GM20431 (cell line): ENCODE results near the gene SYNDIG1.
"Not testable (repeated sequence)": the region's sequence is repeated elsewhere in the genome, so short reads cannot be mapped to it uniquely, and the experiment has no call there.

Experiments used
- in situ Hi-C: fragments of 300-500 bp; cut with MseI, MboI; formaldehyde crosslinking; loops from one replicate; pipeline ENCODE4 v1.15.0; 2020; ENCODE audit warnings: low sequenced_read_pairs; ENCODE audit not compliant: unreplicated experiment

The SYNDIG1 gene

GRCh38 chr20:24512441-24512840, 43.0 kb downstream of the SYNDIG1 start:
- in situ Hi-C loops = not testable (repeated sequence)

DNA sequence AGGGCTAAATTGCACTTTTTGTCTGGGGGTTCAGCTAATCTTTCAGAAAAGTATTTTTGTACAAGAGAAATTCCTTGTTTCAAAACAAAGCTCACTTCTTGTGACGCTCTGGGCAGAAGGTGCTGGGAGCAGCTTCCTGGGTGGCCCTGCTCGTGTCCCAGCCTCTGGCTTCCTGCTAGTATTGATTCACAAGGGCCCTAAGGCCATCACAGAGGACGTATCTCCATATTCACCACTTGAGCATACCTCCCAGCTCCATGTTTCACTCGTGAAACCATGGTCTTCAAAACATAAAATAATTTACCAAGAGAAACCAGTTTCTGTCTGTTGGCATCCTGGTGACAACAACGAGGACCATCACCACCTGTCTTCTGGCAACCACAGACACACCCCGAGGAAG, 49.1 kb downstream of the SYNDIG1 start:
- in situ Hi-C loops = no loop called here

GRCh38 chr20:24519476-24519875, 50.0 kb downstream of the SYNDIG1 start:
- in situ Hi-C loops = no loop called here

- in situ Hi-C loops = no loop called here
These were observed 51.6 kb downstream of the SYNDIG1 start for GRCh38 chr20:24521032-24521431.

DNA sequence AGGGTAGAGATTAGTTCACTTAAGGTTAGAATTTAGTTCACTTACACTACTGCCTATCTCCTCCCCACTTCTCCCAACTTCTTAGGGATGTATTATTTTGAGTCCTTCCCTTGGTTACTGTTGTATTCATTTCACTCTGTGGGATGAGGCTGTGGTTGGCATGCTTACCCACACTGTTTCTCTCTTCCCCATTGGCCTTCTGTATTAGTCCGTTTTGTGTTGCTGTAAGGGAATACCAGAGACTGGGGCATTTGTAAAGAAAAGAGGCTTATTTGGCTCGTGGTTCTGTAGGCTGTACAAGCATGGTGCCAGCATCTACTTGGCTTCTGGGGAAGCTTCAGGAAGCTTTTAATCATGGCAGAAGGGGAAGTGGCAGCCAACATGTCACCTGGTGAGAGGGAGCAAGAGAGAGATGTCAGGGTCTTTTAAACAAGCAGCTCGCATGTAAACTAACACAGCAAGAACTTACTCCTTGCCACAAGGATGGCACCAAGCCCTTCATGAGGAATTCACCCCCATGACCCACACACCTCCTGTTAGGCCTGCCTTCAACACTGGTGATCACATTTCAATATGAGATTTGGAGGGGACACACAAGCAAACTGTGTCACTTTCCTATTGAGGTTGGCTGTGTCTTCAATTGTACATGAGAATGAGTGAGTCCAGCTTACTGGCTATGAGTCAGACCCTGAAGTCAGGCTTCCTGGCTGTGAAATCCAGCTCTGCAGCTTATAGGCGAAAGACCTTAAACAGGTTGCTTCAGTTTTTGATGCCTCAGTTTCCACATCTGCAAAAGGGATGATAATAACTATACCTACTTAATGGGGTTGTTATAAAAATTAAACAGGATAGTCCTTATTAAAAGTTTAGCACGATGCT, 53.3 kb downstream of the SYNDIG1 start:
- in situ Hi-C loops = no loop called here

- in situ Hi-C loops = no loop called here
These were observed 54.2 kb downstream of the SYNDIG1 start for GRCh38 chr20:24523661-24524060.

GRCh38 chr20:24528583-24529368, 59.3 kb downstream of the SYNDIG1 start:
- in situ Hi-C loops = no loop called here

DNA sequence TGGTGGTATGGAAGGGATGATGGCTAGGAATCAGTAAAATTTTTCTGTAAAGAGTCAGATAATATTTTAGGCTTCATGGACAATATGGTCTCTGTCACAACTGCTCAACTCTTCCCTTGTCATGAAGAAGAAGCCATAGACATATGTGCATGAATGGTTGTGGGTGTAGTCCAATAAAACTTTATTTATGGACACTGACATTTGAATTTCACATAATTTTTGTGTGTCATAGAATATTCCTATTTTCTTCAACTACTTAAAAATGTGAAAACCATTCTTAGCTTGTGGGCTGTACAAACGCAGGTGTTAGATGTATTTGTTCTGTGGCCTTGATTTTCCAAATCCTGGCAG, 59.9 kb downstream of the SYNDIG1 start:
- in situ Hi-C loops = no loop called here

- in situ Hi-C loops = no loop called here
These were observed 60.8 kb downstream of the SYNDIG1 start for GRCh38 chr20:24530131-24530680.

DNA sequence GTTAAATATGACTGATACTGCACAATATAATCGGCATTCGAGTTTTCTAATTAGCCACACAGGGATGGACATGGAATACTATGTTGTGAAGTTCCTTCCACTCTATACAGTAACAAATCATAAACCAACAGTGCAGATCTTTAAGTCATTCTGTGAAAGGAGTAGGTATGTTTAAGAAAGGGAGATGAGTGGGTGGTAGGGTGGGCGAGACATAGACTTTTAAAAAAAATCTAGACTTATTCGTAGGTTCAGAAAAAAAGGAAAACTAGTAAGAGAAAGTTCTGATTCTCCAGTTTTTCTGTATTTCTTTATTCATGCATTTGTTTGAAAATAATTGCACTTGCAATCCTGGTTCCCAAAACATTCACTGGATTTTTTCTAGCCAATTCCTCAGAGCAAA, 61.8 kb downstream of the SYNDIG1 start:
- in situ Hi-C loops = no loop called here

GRCh38 chr20:24531631-24532419, 62.4 kb downstream of the SYNDIG1 start:
- in situ Hi-C loops = no loop called here

DNA sequence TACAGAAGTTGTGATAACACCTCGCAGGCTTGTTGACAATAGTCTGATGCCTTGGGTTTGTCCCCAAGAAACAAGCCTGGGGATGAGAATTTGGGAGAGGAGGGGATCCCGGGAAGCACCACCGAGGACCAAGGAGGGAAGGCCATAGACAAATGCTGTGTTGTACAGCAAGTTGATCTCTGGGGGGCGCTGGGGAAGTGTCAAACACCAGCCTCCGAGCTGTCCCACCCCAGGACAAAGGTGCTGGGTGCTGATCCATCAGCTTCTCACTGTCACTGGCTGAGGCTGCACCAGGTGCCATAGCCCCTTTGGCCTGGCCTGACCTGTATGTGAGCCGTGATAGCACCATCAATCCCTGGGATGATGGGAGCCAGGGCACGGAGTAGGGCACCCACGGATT, 64.0 kb downstream of the SYNDIG1 start:
- in situ Hi-C loops = no loop called here

DNA sequence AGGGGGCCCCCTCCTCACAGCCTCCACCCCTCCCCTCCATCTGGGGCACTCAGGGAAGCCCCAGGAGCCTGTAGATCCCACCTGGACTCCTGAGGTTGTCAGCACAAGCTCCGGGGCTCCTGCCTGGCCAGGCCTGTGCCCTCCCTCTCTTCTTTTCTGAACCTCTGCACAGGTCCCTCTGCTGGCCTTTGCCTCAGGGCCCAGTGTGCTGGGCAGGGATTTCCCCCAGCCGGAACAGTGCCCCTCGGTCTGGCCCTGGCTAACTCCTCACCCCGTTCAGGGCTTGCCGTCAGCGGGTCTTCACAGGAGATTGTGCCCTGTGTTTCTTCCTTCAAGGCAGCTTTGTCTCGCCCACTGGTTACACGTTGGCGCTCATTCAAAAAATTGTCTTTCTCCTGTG, 64.9 kb downstream of the SYNDIG1 start:
- in situ Hi-C loops = no loop called here

DNA sequence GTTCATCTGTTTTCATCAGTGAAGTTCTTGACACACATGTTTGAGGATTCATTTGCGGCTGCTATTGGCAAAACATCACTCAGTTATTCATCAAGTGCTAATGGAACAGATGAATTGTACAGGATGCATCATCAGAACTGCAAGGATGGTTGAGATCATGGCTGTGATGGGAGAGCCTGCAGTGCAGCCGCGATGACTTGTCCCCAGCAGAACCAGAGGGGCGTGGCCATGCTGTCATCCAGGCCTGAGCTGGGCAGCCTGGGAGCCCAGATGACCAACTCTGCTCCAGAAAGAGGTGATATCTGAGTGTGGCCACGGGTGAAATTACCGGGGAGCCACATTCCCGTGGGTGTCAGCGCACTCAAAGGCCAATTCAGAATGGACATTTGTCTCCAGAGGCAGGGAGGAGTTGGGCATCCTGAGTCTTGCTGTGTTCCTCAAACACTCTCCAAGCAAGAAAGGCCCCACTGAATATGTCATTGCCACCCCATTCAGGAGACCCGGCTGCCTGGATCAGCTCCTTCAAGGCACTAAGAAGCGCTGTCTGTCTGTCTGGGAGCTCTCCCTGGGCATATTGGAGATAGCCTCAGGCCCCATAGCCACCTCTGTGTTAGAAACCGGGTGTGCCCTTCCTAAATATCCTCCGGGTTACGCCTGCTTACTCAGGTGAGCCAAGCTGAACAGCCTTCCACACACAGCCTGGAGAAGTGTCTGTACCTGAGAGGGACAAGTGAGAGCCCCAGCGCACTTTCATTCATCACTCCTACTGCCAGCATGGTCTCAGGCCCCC, 66.7 kb downstream of the SYNDIG1 start:
- in situ Hi-C loops = no loop called here

DNA sequence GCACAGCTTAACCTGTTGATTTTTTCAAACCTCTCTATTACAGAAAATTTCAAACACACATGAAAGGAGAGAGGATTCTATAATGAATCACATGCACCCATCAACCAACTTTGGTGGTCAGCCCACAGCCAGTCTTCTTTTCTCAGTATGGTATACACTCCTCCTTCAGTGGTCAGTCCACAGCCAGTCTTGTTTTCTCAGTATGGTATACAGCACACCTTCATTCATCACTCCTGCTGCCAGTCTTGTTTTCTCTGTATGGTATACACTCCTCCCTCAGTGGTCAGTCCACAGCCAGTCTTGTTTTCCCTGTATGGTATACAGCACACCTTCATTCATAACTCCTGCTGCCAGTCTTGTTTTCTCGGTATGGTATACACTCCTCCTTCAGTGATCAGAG, 67.8 kb downstream of the SYNDIG1 start:
- in situ Hi-C loops = no loop called here

DNA sequence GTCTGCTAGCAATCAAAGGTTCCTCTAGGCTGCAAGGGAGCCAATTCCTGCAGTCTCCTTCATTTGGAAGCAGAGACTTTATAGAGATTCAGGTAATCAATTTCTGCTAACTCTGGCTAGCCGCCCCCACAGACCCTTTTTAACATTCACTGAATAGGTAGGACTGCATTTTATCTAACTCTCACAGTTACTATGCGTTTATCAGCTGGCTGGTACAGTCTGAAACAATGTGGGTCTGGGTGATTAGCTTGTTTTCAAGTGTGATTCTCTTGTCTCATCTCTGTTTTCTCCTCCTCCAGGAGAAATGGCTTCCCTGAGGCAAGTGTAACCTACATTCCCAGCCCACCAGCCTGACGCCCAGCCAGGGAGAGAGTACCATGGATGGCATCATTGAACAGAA, 73.3 kb downstream of the SYNDIG1 start:
- in situ Hi-C loops = no loop called here

DNA sequence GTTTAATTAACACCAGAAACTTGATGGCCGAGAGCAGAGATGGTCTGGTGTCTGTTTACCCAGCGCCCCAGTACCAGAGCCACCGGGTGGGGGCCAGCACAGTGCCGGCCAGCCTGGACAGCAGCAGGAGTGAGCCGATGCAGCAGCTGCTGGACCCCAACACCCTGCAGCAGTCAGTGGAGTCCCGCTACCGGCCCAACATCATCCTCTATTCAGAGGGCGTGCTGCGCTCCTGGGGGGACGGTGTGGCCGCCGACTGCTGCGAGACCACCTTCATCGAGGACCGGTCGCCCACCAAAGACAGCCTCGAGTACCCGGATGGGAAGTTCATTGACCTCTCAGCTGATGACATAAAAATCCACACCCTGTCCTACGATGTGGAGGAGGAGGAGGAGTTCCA, 73.7 kb downstream of the SYNDIG1 start:
- in situ Hi-C loops = no loop called here

DNA sequence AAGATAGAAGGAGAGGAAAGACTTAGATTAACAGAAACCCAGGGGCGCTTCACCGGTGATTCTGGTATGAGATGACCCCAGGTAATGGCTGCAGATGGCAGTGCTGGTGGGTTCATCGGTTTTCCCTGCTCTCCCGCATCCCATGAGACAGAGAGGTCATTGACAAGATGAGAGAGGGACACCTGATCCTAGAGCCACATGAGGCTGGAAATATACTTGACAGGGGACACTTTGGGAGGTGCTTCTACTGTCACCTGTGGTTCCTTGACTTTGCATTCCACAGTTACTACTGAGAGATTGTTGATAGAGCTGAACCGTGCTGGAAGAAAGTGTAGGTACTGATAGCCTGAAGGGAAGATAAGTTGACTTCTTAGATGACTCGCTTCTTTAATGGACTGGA, 74.3 kb downstream of the SYNDIG1 start:
- in situ Hi-C loops = no loop called here

GRCh38 chr20:24544371-24544770, 74.9 kb downstream of the SYNDIG1 start:
- in situ Hi-C loops = no loop called here

- in situ Hi-C loops = no loop called here
These were observed 75.7 kb downstream of the SYNDIG1 start for GRCh38 chr20:24545168-24545567.
